Cardiac fibroblast (primary cell): ENCODE results near the gene GUCY1A2.

ENCODE experiments used
- DNase-seq, 2 donors: peaks; one replicate each; pipeline versions ENCODE4 v3.0.0 to v3.0.0-alpha.2; 2010; ENCODE audit warnings: low read depth in 2 of 2
- H3K4me3 ChIP-seq, 2 donors: replicated peaks in 1 of 2; 1 replicate in 1 of 2; 2 replicates in 1 of 2; pipeline ENCODE4 v1.5.1; 2011; ENCODE audit warnings: low read depth in 2 of 2, low read length in 2 of 2, mild to moderate bottlenecking in 2 of 2, moderate library complexity in 1 of 2
- CTCF ChIP-seq: IDR thresholded peaks from one replicate; pipeline ENCODE4 v1.5.1; 2011; ENCODE audit warnings: low read depth, mild to moderate bottlenecking, low read length, inconsistent platforms

The GUCY1A2 gene

GRCh38 chr11:106624377-106624776 lies 393.9 kb downstream of the GUCY1A2 start:
- no peak overlapping the region for H3K4me3 ChIP-seq
- no peak for TF ChIP-seq CTCF
- no peak for DNase-seq
